GM15510 (cell line): ENCODE measurements around the gene NR3C1.

Experiments used
- POLR2A ChIP-seq: IDR thresholded peaks from 3 replicates; pipeline ENCODE4 v1.6.1; 2011; ENCODE audit warnings: borderline replicate concordance; ENCODE audit not compliant: insufficient read length; ENCODE audit errors: extremely low read depth

NR3C1 gene

DNA sequence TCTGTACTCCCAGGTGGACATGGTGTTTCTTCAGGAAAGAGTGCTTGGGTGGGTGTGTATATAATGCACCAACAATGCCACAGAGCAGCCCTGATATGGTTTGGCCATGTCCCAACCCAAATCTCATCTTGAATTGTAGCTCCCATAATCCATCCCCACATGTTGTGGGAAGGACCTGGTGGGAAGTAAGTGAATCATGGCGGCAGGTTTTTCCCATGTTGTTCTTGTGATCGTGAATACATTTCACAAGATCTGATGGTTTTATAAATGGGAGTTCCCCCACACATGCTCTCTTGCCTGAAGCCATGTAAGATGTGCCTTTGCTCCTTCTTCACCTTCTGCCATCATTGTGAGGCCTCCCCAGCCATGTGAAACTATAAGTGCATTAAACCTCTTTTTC is 158.5 kb downstream of the NR3C1 start:
- TF ChIP-seq POLR2A: no peak

DNA sequence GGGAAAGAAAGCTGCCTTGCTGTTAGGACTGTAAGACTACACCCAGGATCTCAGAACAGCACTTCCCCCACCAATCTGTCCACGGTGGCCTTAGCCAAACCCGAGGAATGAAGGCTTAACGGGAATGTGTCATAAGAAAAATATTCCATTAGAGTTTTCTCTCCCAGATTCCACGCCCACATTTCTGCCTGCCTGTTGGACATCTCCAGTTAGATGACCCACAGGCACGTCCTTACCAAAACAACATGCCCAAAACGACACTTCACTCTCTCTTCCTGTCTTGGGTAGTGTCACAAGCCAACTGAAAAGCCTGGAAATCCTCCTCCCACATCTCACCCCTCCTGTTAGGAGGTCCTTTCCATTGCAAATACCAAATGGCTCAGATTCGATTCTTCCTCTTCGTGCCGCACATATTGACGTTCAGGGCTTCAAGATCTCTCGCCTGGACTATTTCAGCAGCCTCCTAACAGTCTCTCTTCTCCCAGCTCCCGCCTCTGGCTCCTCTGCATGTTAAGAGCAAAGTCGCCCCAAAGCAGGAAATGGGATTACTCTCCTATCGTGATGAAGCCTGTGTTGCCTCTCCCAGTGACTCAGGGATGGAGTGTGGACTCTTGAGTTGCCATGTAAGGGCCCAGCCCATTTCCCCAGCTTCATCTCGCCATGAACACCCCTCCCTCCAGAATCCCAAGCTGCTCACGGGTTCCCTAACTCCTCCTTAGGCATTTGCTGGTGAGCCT is 159.3 kb downstream of the NR3C1 start:
- no peak for TF ChIP-seq POLR2A

DNA sequence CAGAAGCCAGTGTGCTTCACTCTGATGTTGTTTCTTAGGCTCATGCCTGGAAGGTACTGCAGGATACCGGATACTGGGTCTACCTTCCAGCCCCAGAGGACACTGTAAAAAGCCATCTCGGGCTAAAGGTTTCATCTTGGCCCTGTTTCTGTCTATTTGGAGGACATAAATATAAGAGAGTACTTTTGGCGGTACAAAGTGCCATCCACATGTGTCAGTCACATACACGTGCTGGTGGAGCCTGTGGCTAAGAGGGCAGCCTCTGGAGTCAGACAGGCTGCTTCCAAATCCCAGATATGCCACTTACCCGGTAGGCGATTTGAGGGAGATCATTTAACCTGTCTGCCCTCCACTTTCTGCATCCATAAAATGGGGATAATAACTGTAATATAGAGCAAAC is 160.4 kb downstream of the NR3C1 start:
- no peak for TF ChIP-seq POLR2A

DNA sequence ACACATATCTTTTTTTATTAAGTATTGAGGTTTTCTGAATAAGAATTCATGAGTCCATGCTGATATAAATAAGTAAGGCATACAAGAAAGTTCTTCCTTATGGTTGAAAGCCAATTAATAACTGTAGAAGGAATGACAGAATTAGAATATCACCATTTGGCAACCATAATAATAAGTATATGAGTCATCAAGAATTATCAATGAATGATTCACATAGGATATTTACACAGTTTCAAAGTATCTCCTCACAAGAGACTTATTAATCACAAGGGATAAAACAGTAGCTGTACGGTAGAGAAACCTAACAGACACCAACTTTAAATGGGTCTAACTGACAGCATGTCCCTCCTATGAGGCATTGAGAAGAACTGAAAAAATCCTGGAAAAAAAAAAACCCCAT is 161.6 kb downstream of the NR3C1 start:
- TF ChIP-seq POLR2A: no peak

DNA sequence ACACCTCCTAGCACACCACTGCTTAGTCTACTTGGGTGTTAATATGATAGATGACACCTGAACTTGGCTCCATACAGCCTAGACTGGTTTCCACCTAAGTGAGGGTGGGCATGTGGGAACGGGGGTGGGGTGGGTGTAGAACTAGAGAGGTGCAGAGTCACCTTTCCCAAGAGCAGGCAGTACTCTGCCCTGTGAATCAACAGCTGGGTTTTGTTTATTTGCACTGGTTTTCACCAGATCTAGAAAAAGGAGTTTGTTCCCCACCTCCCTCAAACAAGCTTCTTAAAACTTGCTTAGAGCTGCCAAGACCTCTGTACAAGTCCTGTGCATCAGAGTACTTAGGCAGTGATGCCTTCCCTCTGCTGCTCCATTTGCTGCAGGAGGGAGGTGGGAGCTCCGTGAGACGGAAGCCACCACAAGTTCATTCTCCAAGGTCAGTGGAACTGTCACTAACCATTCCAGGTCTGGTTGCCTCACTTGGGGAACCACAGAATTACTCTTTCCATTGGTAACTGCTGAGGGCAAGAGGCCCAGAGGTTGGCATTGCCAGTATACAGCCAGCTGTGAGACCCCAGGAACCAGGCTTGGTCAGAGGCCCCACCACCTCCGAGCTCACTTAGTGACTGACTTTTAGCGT is 163.5 kb downstream of the NR3C1 start:
- TF ChIP-seq POLR2A: no peak

DNA sequence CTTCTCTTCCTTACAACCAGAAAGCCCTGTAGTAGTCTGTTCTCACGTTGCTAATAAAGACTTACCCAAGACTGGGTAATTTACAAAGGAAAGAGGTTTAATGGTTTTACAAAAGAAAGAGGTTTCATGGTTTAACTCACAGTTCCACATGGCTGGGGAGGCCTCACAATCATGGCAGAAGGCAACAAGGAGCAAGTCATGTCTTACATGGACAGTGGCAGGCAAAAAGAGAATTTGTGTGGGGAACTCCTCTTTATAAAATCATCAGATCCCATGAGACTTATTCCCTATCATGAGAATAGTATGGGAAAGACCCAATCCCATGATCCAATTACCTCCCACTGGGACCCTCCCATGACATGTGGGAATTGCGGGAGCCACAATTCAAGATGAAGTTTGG is 164.9 kb downstream of the NR3C1 start:
- no peak for TF ChIP-seq POLR2A

DNA sequence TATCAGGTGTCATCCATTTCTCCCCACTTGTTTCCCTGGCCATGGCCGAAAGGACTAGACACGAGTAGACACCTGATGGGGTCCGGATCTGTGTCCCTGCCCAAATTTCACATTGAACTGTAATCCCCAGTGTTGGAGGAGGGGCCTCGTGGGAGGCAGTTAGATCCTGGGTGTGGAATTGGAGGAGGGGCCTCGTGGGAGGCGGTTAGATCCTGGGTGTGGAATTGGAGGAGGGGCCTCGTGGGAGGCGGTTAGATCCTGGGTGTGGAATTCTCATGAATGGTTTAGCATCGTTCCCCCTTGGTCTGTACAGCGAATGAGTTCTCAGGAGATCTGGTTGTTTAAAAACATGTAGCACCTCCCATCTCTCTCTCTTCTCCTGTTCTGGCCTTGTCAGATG is 165.8 kb downstream of the NR3C1 start:
- TF ChIP-seq POLR2A: no peak

DNA sequence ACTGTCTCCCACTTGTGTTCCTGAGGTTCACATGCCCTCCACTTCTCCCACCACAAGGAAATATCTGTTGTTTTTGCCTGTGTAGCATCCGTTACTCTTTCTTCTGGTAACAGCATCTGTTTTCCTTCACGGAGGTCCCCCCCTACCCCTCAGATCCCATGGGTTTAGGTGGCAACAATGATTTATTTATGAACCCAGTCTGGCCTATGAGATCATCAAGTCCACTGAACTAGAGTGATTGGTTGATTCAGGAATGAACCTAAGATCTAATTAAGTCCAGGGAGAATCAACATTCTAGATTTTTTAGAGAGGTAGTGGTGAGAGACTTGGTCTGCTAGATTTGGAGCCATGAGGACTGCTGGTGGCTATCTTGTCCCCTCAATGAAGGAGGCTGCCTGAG is 166.8 kb downstream of the NR3C1 start:
- no peak for TF ChIP-seq POLR2A

DNA sequence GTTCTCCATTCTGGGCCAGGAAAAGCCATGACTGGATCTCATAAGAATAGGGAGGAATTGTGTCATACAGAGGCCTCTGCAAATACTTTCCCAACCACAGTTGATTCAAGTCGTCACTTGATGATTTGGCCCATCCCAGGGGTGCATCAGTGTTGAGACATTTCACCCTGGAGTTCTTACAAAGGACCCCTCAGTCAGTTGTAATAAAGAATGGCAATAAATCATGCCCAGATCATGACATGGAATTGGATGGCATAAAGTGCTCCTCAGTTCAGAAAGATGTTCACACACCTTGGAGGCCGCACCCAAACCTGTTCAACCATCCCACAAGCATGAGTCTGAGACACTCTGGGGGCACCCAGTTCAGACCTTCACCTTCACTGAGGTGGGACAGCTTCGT is 168.1 kb downstream of the NR3C1 start:
- no peak for TF ChIP-seq POLR2A

DNA sequence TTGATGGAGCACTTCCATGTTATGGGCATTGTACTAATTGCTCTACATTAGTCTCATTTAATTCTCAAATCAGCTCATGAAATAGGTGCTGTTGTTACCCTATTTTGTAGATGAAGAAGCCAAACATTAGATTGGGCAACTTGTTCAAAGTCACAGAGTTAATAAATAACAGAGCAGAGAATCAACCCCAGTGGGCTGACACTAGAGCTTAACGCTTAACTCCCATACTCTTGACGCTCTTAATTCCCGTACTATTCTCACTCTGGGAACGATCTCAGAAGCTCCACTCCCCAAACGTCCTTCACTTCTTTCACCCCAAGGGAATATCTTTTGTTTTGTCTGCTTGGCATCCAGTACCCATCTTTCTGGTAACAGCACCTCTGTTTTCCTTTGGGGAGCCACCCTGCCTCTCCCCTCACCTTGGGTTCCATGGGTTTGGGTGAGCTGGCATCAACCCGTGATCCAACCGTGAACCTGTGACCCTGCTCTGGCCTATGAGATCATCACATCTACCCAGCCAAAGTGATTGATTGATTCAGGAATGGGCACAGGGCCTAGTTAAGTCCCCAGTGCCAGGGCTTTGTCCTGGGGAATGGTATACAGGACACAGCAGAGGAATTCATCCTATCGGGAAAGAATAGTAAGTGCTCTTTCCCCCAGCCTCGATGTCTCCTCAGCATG is 169.2 kb downstream of the NR3C1 start:
- TF ChIP-seq POLR2A: no peak

DNA sequence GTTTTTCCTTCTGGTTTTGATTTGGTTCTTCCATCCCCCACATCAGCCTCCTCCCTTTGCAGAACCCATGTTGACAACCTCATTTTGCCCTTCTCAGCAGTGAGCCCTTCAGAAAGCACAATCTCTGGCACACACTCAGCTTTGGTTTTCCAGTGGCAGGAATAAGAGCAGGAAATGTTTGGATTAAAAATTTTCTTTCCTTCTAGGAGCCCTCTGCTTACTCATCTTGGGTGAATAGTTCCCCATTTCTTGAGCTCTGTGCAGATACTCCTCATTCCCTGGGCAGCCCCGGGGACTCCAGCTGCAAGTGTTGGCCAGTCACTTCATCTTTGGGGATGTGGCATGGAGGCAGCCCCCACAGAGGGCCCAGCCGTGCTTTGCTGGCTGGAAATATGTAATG is 170.5 kb downstream of the NR3C1 start:
- no peak for TF ChIP-seq POLR2A

DNA sequence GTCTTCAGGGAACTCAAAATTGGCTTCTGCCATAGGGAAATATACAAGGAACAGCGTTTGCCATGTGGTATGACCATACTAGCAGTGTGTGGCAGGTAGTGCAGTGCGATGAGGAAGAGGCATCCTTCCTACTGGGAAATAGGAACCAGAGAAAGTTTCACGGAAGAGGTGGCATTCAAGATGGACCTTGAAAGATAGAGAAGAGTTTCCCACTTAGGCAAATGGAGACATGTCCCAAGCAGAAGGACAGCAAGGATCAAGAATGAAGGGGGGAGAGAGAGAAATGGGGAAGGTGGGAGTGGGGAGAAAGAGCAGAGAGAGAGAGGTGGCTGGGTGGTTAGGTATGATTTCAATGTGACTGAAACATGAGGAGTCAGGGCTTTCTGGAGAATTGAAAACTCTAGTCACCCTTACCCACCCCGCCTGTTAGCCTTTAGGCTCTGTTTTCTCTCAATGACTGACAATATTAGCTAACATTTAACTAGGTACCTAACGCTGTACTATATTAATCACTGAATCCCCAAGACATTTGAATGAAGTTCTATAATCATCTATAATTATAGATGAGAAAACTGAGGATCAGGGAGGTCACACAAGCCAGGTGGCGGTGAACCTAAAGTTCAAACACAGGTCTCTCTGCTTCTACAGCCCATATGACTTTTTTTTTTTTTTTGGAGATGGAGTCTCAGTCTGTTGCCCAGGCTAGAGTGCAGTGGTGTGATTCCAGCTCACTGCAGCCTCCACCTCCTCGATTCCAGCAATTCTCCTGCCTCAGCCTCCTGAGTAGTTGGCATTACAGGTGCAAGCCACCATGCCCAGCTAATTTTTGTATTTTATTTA is 171.3 kb downstream of the NR3C1 start:
- TF ChIP-seq POLR2A: no peak

DNA sequence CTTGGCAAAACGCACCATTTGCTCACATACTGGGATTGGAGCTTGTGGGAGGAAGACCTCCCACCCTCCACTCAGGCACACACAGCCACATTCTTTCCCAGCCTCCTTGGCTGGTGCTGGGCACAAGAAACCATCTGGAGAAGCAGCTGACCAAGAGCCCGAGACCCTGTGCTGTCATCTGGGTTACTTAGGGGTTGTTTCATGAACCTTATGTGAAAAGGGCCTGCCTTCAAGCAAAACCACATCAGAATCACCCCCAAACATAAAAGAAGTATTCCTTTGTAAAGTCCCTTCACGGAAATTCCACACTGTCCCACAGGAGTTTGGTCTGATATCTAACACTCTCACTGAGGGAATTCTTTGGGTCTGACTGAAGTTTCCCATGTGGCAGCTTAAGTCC is 172.1 kb downstream of the NR3C1 start:
- no peak for TF ChIP-seq POLR2A

DNA sequence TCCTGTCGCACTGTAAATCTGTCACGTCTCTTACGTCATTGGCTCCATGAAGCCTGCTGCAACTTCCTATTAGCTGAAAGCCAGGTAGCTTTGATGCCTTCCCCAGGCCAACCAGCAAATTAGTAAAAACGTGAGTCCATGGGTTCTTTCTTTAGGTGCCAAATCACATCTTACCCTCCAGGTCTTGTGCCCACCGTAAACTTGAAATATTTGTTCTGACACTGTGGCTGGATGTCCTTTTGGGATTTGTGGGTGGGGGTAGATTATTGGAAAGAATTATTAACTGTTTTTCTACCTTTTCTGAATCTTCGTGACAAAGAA is 172.8 kb downstream of the NR3C1 start:
- TF ChIP-seq POLR2A: no peak
